CD4-positive, alpha-beta T cell (primary cell): ENCODE results near the gene SNX6. TPM values are rescaled to one million over a fixed set of nuclear protein-coding genes. Genes with fewer than 3 reads are reported as not detected.

Experiments used
- ATAC-seq: fragments of 200-7000 bp; cut with Tn5 transposase; one replicate; pipeline ENCODE4 v1.10.0; 2022; ENCODE audit warnings: mild to moderate bottlenecking; ENCODE audit not compliant: poor library complexity
- CTCF ChIA-PET: fragments of 350-600 bp; sonication (Branson Sonifier 250); formaldehyde crosslinking; loops from one replicate; lab custom pipeline; 2021; ENCODE audit warnings: antibody characterized with exemption, inconsistent platforms; lab: Charles Lee
- POLR2A ChIA-PET: fragments of 350-600 bp; sonication (Branson Sonifier 250); formaldehyde crosslinking; loops from one replicate; lab custom pipeline; 2021; ENCODE audit warnings: antibody characterized with exemption, inconsistent platforms; lab: Charles Lee
- DNase-seq, 14 experiments: peaks; one replicate each; pipeline ENCODE4 v3.0.0-alpha.2; 2013 to 2020; ENCODE audit warnings: mixed read lengths in 2 of 14
- H3K27ac ChIP-seq, 2 donors: one replicate each; pipeline versions ENCODE4 v1.5.1 to v1.7.0; 2013; ENCODE audit warnings: low read length in 2 of 2, low read depth in 1 of 2, mild to moderate bottlenecking in 1 of 2
- H3K27me3 ChIP-seq, 2 experiments: 1 replicate in 1 of 2; 2 replicates in 1 of 2; pipeline versions ENCODE4 v1.6.1 to v1.7.0; 2013; ENCODE audit warnings: low read length in 2 of 2, control low read depth in 1 of 2, mild to moderate bottlenecking in 1 of 2, moderate library complexity in 1 of 2; ENCODE audit not compliant: insufficient read depth in 2 of 2, control insufficient read depth in 1 of 2
- H3K36me3 ChIP-seq: one replicate; pipeline ENCODE4 v1.6.1; 2013; ENCODE audit warnings: low read length, control low read depth; ENCODE audit not compliant: insufficient read depth
- H3K4me1 ChIP-seq: one replicate; pipeline ENCODE4 v1.6.1; 2013; ENCODE audit warnings: low read length, control low read depth; ENCODE audit not compliant: insufficient read depth
- H3K4me3 ChIP-seq: one replicate; pipeline ENCODE4 v1.5.1; 2013; ENCODE audit warnings: mild to moderate bottlenecking, low read length, moderate library complexity
- H3K9me3 ChIP-seq, 2 experiments: 1 replicate in 1 of 2; 2 replicates in 1 of 2; pipeline versions ENCODE4 v1.6.1 to v1.7.0; 2013; ENCODE audit warnings: low read length in 2 of 2, mild to moderate bottlenecking in 2 of 2, control low read depth in 1 of 2, moderate library complexity in 1 of 2; ENCODE audit not compliant: control insufficient read depth in 1 of 2, insufficient read depth in 1 of 2
- H3K27ac Mint-ChIP-seq: one replicate; pipeline ENCODE4 v1.8.0; 2020; ENCODE audit warnings: mixed read lengths
- H3K27me3 Mint-ChIP-seq: one replicate; pipeline ENCODE4 v1.8.0; 2021; ENCODE audit warnings: mixed read lengths
- H3K36me3 Mint-ChIP-seq: one replicate; pipeline ENCODE4 v1.8.0; 2021; ENCODE audit warnings: low read depth, mixed read lengths
- H3K4me1 Mint-ChIP-seq: one replicate; pipeline ENCODE4 v1.8.0; 2021; ENCODE audit warnings: low read depth, mixed read lengths
- H3K4me3 Mint-ChIP-seq: one replicate; pipeline ENCODE4 v1.8.0; 2020; ENCODE audit warnings: mild to moderate bottlenecking, mixed read lengths
- H3K9me3 Mint-ChIP-seq: one replicate; pipeline ENCODE4 v1.8.0; 2020; ENCODE audit warnings: mixed read lengths
- intact Hi-C, 2 experiments: fragments of 100-400 bp; cut with DNase I in 1 of 2; cut with micrococcal nuclease in 1 of 2; formaldehyde crosslinking; loops; one replicate each; pipeline versions ENCODE4 v1.15.1 to v1.9.0; 2023 to 2025; cut with DNase I, micrococcal nuclease
- total RNA-seq, 174 experiments: library from RNA in 2 of 174; stranded (reverse) in 2 of 174; gene quantifications; one replicate each; pipeline ENCODE4 v1.2.3 and lab custom pipeline; 2021 to 2026
- TF ChIP-seq, protein P1 (sequence below): fragments of 200-600 bp; IDR thresholded peaks from one replicate; pipeline ENCODE4 v1.8.0; 2022; ENCODE audit warnings: antibody characterized with exemption, mild to moderate bottlenecking

SNX6 gene
- total RNA-seq, 2 experiments from 2014 or later = 51.5 to 55.8 TPM

DNA sequence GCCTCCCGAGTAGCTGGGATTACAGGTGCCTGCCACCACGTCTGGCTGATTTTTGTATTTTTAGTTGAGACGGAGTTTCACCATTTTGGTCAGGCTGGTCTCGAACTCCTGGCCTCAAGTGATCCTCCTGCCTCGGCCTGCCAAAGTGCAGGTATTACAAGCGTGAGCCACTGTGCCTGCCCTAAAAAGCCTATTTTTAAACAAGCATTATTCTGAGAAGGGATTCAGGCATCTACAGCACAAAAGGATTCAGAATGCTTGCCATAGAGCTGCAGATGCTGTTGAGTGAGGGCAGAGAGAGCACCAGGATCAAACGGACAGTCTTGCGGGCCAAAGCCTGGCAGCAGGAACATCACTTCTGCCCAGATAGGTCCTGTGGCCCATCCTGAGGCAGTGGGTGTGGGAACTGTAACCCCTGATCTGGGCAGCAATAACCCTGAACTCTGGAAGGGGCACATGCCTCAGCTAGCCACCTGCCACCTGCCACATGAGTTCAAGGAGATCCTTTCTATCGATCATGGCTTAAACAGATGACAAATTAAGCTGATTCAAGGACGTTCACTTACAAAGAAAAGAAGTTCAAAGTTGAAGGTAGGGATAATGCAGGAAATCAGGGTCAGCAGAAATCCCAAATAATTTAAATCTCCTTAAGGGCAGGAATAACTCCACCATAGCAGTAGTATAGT is 16.8 kb upstream of the SNX6 start:
- ChIA-PET CTCF (no interaction called here), POLR2A (no interaction called here)
- Mint-ChIP-seq H3K27ac (no peak overlapping the region), H3K9me3 (no peaks in the 10 kb centered on the region), H3K36me3 (no peaks in the 10 kb centered on the region), H3K4me3 (no peak overlapping the region), H3K27me3 (no peaks in the 10 kb centered on the region), H3K4me1 (no peaks in the 10 kb centered on the region)
- no peaks in the 10 kb centered on the region for H3K4me1 ChIP-seq
- H3K27me3 ChIP-seq = no peaks in the 10 kb centered on the region
- intact Hi-C loops = no loop called here
- no peaks in the 10 kb centered on the region for H3K9me3 ChIP-seq
- H3K27ac ChIP-seq = no peak overlapping the region
- no peaks in the 10 kb centered on the region for H3K36me3 ChIP-seq
- no peak overlapping the region for H3K4me3 ChIP-seq
- no peak for DNase-seq
- TF ChIP-seq, protein P1, sequence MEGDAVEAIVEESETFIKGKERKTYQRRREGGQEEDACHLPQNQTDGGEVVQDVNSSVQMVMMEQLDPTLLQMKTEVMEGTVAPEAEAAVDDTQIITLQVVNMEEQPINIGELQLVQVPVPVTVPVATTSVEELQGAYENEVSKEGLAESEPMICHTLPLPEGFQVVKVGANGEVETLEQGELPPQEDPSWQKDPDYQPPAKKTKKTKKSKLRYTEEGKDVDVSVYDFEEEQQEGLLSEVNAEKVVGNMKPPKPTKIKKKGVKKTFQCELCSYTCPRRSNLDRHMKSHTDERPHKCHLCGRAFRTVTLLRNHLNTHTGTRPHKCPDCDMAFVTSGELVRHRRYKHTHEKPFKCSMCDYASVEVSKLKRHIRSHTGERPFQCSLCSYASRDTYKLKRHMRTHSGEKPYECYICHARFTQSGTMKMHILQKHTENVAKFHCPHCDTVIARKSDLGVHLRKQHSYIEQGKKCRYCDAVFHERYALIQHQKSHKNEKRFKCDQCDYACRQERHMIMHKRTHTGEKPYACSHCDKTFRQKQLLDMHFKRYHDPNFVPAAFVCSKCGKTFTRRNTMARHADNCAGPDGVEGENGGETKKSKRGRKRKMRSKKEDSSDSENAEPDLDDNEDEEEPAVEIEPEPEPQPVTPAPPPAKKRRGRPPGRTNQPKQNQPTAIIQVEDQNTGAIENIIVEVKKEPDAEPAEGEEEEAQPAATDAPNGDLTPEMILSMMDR = no peak
- ATAC-seq = no peak

DNA sequence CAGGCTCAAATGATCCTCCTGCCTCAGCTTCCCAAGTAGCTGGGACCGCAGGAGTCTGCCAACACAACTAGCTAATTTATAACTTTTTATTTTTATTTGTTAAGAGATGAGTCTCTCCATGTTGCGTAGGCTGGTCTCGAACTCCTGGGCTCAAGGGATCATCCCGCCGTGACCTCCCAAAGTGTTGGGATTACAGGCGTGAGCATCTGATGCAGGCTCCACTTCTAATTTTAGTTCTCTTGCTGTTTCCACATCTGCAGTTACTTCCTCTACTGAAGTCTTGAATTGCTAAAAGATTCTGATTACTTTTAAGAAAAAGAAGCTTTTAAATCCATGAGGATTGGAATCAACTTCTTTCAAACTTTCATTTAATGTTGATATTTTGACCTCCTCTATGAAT is 13.4 kb upstream of the SNX6 start:
- H3K4me3 Mint-ChIP-seq = no peak overlapping the region
- Histone ChIP-seq H3K27me3 (no peaks in the 10 kb centered on the region), H3K4me1 (no peaks in the 10 kb centered on the region), H3K27ac (no peak overlapping the region), H3K36me3 (no peaks in the 10 kb centered on the region), H3K9me3 (no peaks in the 10 kb centered on the region), H3K4me3 (no peak overlapping the region)
- DNase-seq (no peak), ATAC-seq (no peak)
- intact Hi-C loops = no loop called here
- H3K4me1 Mint-ChIP-seq = no peaks in the 10 kb centered on the region
- TF ChIP-seq, protein P1 = no peak
- no peaks in the 10 kb centered on the region for H3K36me3 Mint-ChIP-seq
- CTCF ChIA-PET = no interaction called here
- H3K27ac Mint-ChIP-seq = no peak overlapping the region
- no peaks in the 10 kb centered on the region for H3K9me3 Mint-ChIP-seq
- POLR2A ChIA-PET = no interaction called here
- no peaks in the 10 kb centered on the region for H3K27me3 Mint-ChIP-seq

DNA sequence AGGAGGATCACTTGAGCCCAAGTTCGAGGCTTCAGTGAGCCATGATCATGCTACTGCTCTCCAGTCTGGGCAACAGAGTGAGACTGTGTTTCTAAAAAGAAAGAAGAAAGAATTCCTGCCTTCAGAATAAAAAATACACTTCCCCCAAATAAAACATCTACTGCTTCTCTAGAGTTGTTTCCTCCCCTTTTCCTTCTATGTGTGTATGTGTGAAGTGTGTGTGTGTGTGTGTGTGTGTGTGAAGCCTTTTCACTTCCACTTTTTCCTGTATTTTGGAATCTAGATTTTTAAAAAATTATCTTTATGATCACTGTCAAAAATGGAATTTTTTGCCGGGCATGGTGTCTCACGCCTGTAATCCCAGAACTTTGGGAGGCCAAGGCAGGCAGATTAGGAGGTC is 12.6 kb upstream of the SNX6 start:
- Histone ChIP-seq H3K27ac (no peak overlapping the region), H3K36me3 (no peaks in the 10 kb centered on the region), H3K4me1 (no peaks in the 10 kb centered on the region), H3K9me3 (no peaks in the 10 kb centered on the region), H3K4me3 (no peak overlapping the region), H3K27me3 (no peaks in the 10 kb centered on the region)
- DNase-seq (no peak), ATAC-seq (no peak)
- H3K4me1 Mint-ChIP-seq = no peaks in the 10 kb centered on the region
- TF ChIP-seq, protein P1 = no peak
- no peak overlapping the region for H3K27ac Mint-ChIP-seq
- no peaks in the 10 kb centered on the region for H3K36me3 Mint-ChIP-seq
- H3K4me3 Mint-ChIP-seq = no peak overlapping the region
- POLR2A ChIA-PET = no interaction called here
- H3K9me3 Mint-ChIP-seq = no peaks in the 10 kb centered on the region
- H3K27me3 Mint-ChIP-seq = no peaks in the 10 kb centered on the region
- CTCF ChIA-PET = no interaction called here
- intact Hi-C loops = no loop called here
